ENCODE measurements around the gene MORN3. TPM values are rescaled to one million over a fixed set of nuclear protein-coding genes. Genes with fewer than 3 reads are reported as not detected.

MORN3 gene
- total and polyA plus RNA-seq, 10 of the 15 experiments (the other 5 are each of a cell fraction or from before 2014, with no cell fraction given) = 0.08 to 0.34 (median 0.17) TPM

- TF ChIP-seq, protein P1, sequence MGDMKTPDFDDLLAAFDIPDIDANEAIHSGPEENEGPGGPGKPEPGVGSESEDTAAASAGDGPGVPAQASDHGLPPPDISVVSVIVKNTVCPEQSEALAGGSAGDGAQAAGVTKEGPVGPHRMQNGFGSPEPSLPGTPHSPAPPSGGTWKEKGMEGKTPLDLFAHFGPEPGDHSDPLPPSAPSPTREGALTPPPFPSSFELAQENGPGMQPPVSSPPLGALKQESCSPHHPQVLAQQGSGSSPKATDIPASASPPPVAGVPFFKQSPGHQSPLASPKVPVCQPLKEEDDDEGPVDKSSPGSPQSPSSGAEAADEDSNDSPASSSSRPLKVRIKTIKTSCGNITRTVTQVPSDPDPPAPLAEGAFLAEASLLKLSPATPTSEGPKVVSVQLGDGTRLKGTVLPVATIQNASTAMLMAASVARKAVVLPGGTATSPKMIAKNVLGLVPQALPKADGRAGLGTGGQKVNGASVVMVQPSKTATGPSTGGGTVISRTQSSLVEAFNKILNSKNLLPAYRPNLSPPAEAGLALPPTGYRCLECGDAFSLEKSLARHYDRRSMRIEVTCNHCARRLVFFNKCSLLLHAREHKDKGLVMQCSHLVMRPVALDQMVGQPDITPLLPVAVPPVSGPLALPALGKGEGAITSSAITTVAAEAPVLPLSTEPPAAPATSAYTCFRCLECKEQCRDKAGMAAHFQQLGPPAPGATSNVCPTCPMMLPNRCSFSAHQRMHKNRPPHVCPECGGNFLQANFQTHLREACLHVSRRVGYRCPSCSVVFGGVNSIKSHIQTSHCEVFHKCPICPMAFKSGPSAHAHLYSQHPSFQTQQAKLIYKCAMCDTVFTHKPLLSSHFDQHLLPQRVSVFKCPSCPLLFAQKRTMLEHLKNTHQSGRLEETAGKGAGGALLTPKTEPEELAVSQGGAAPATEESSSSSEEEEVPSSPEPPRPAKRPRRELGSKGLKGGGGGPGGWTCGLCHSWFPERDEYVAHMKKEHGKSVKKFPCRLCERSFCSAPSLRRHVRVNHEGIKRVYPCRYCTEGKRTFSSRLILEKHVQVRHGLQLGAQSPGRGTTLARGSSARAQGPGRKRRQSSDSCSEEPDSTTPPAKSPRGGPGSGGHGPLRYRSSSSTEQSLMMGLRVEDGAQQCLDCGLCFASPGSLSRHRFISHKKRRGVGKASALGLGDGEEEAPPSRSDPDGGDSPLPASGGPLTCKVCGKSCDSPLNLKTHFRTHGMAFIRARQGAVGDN (IDR thresholded peaks at IDR 0.05) = no peak
- peak in 1 of 2 experiments; percentile 15; a peak in 1 of 3 replicates for TF ChIP-seq EGR1 (IDR thresholded peaks at IDR 0.05; ENCODE audit: borderline replicate concordance in 1 of 2, low read depth in 2 of 2, low read length in 2 of 2)
- TF ChIP-seq ATF3 (IDR thresholded peaks at IDR 0.05; ENCODE audit: borderline replicate concordance, extremely low read depth, low read depth, low read length) = no peak
- 0 out of 2 replicates have a peak, but pooled peaks have one; percentile 8 for TF ChIP-seq SMARCA5 (IDR thresholded peaks at IDR 0.05)
- no peak for TF ChIP-seq NRF1 (conservative IDR thresholded peaks at IDR 0.05; ENCODE audit: low read depth, low read length)
- no peak for TF ChIP-seq SP1 (IDR thresholded peaks at IDR 0.05; ENCODE audit: low read depth, low read length)
- TF ChIP-seq, protein P2, sequence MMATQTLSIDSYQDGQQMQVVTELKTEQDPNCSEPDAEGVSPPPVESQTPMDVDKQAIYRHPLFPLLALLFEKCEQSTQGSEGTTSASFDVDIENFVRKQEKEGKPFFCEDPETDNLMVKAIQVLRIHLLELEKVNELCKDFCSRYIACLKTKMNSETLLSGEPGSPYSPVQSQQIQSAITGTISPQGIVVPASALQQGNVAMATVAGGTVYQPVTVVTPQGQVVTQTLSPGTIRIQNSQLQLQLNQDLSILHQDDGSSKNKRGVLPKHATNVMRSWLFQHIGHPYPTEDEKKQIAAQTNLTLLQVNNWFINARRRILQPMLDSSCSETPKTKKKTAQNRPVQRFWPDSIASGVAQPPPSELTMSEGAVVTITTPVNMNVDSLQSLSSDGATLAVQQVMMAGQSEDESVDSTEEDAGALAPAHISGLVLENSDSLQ (IDR thresholded peaks at IDR 0.05) = peak; percentile 26; the same call in 1 of the 2 replicates
- peak; percentile 70 for TF ChIP-seq POLR2A (IDR thresholded peaks at IDR 0.05; ENCODE audit: low read depth, low read length)
- 0 out of 2 replicates have a peak, but pooled peaks have one; percentile 18 for TF ChIP-seq EED (IDR thresholded peaks at IDR 0.05; ENCODE audit: low read depth)
- TF ChIP-seq RUNX3 (IDR thresholded peaks at IDR 0.05; ENCODE audit: low read length) = peak; percentile 56; the same call in 1 of the 2 replicates
- TF ChIP-seq MTA3 (IDR thresholded peaks at IDR 0.05; ENCODE audit: borderline replicate concordance, low read length) = no peak
- peak in 2 of 3 experiments; percentile 23 to 29; a peak in 3 of 6 replicates for TF ChIP-seq CTCF (IDR thresholded peaks at IDR 0.05 in 2 of 3, conservative IDR thresholded peaks at IDR 0.05 in 1 of 3; ENCODE audit: control insufficient read depth in 2 of 3, extremely low read depth in 1 of 3, insufficient read depth in 1 of 3, low read depth in 3 of 3, low read length in 3 of 3)
- no peak for TF ChIP-seq PAX5 (IDR thresholded peaks at IDR 0.05; ENCODE audit: borderline replicate concordance, low read depth, low read length)
- TF ChIP-seq MYC (IDR thresholded peaks at IDR 0.05; ENCODE audit: insufficient read depth, insufficient read length, insufficient replicate concordance, low read length, severe bottlenecking) = no peak
- TF ChIP-seq CBX5 (IDR thresholded peaks at IDR 0.05; ENCODE audit: low read depth) = no peak
- TF ChIP-seq SMAD5 (IDR thresholded peaks at IDR 0.05; ENCODE audit: low read depth) = no peak
- no peak for TF ChIP-seq CEBPZ (IDR thresholded peaks at IDR 0.05; ENCODE audit: low read depth, low read length)
- TF ChIP-seq POLR2AphosphoS2 (IDR thresholded peaks at IDR 0.05; ENCODE audit: low read depth, low read length) = 0 out of 2 replicates have a peak, but pooled peaks have one; percentile 4
Observed at GRCh38 chr12:121626853-121627640, 42.4 kb downstream of the MORN3 start (continued).
